Uterus (tissue), 2 donors: ENCODE measurements around the gene TGFB1.

Experiments used
- CTCF ChIP-seq, 4 experiments: fragments of 200-600 bp in 2 of 4; fragments of 450-650 bp in 2 of 4; sonication (generic) in 2 of 4; IDR thresholded peaks; one replicate each; pipeline ENCODE4 v1.5.1; 2016 to 2019; ENCODE audit warnings: antibody characterized with exemption in 4 of 4, mild to moderate bottlenecking in 2 of 4, moderate library complexity in 1 of 4
- POLR2A ChIP-seq, 2 donors: fragments of 450-650 bp; IDR thresholded peaks; one replicate each; pipeline ENCODE4 v1.6.1; 2016; ENCODE audit warnings: antibody characterized with exemption in 2 of 2, mild to moderate bottlenecking in 1 of 2, moderate library complexity in 1 of 2

DNA sequence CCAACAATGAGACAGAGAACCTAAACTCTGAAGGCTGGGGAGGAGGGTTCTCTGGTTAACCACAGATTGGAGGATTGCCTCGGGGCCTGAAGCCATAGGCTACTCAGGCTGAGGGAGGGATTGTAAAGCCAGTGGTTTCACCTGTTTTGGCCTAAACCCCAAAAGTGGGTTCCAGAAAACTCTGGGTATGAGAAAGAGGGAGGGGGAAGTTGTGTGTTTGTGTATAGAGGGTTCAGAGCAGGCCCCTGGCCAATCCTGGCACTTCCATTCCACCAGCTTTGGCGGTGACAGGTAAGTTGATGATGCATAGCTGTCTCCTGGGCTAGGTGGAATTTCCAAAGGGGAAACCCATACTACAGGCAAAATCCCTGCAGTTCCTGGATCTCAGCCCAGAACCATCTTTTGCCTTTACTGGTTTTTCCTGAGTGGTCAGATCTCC is 57.3 kb downstream of the TGFB1 start:
- TF ChIP-seq CTCF (IDR thresholded peaks at IDR 0.05) (no peak), POLR2A (IDR thresholded peaks at IDR 0.05) (no peak)
